NCI-H524 (cell line): ENCODE results near the gene STAC3.
"Not testable (repeated sequence)": the region's sequence is repeated elsewhere in the genome, so short reads cannot be mapped to it uniquely, and the experiment has no call there.

Experiments used
- DNase-seq, 2 experiments: peaks; one replicate each; lab custom pipeline; 2025; lab: John Stamatoyannopoulos, UW

Gene STAC3

DNA sequence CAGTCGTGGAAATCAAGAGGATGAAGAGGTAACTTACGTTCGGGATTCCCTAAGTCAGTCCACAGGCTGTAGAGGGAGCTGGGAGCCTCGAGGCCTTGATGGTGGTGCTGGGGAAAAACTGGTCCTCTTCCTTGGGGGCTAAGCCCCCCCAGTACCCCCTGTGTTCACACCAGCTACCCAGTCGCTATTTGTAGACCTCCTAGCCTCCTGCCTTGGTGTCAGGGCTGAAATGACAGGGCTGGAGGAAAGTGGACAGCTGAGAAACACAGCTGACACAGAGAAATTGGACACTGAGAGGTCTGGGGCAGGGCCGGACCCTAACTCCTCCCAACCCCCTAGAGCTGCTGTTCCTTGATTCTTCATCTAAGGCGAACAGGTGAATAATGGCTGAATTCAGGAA lies at the start of gene STAC3:
Gene STAC3 (minus strand): TSS at position 232 of the 400 bp plus-strand sequence. CDS start 1,551 bp downstream, outside the sequence.
- DNase-seq: no peak

DNA sequence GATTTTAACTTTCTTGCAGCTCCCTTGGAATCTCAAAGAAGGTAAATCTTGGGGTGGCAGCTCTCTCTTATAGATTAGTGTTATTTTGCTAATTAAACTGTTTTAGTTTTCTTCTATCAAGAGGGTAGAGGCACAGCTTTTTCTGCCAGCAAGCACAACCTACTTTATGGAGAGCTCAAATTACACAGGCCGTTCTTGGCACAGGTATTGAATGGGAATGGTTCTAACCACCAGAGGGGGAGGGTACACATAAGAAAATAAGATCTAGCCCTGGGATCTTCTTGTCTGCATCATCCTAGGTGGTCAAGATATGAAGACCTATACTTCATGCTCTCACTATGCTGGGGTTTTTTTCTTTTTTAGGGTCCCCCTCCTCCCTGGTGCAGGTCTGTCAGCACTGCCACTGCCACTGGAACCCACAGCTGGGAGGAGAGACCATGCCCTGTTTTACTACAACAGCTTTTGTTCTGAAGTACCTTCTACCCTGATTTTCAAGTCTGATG lies 48.6 kb upstream of the STAC3 start:
- no peak for DNase-seq

DNA sequence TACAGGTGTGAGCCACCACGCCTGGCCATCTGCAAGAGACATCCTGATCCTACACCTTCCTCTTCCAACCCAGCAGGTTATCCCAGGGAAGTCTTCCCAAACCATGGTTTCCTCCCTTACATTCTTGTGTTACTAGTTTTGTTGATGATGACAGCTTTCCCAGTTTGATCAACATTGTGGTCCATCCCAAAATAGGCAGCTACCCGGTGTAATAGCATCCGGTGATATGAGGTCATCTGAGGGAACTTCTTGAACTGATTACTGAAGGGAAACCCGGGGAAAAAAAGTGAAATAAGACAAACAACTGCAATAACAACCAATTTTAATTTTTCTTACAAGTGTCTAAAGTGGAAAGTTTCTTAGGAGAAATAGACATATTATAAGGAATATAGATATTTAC lies 45.3 kb upstream of the STAC3 start:
- no peak for DNase-seq

DNA sequence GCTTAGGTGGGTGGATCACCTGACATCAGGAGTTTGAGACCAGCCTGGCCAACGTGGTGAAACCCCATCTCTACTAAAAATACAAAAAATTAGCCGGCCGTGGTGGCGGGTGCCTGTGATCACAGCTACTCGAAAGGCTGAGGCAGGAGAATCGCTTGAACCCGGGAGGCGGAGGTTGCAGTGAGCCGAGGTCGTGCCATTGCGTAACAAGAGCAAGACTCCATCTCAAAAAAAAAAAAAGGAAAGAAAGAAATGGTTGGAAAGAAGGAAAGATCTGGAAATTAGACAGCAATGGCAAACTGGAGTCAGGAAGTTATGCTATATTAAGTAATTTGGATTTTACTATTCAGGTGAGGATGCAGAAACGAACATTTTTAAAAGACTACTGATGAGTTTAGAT lies 31.1 kb upstream of the STAC3 start:
- not testable (repeated sequence) for DNase-seq

DNA sequence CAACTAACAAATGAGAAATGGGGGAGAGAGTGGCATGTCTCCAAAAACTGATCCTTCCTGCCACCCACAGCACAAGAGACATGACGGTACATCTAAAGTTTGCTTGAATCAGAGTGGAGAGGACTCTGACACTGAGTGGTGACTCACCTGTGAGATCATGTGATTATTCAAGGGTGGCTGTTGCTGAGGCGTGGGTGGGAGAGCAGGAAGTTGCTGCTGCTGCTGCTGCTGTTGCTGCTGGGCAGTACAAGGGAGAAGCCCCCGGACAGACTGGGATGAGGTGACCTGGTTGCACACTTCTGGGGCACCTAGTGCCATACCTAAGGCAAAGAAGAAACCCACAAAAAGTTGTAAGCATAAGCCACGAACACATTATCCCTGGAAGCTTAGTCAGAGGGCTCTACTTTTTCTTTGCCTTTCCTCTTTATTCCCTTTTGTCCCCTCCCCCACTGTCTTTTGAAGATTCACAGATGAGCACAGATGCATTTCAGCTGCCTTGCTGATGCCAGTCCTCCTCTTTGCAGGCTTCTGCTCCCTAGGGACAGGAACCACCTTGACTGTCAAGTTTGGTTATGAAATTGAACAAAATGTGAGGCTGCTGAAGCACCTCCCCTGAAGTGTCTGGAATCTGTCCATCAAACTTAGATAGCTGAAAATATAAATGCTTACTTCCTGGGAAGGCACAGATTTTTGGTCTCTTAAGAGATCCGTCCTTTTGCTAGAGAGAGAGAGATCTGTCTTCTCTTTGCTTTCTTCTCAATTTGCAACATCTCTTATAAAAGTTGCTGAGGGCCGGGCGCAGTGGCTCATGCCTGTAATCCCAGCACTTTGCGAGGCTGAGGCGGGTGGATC lies 29.4 kb upstream of the STAC3 start:
- no peak for DNase-seq

DNA sequence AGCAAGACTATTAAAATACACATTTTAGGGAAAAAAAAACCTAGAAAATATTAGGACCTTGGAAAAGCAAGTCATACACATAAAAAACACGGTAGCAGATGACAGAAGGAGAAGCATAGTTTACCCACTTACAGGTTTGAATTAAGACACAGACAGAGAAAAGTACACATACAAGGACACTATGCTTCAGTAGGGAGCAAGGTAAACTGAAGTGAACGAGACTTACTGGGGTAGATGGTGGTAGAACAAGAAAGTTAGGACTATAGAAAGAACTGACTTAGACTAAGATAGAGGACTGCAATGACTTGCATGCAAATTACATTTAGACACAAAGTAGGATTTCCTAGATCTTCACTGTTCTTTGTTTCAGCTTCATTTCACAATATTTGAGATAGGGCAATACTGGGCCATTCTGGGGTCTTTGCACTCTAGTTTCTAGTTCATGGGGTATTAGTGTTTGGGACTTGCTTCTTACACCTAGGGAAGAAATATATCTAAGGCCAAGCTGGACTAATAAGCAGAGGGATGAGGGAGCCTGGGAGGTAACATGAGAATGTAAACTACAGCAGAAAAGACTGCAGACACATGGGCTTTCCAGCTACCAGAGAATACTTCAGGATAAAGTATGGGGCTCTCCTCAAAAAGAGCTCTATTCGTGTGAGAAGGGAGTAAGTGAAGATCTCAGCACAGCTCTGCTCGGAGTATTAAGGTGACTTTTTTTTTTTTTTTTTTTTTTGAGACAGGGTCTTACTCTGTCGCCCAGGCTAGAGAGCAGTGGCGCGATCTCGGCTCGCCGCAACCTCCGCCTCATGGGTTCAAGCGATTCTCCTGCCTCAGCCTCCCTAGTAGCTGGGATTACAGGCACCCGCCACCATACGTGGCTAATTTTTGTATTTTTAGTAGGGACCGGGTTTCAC lies 27.7 kb upstream of the STAC3 start:
- DNase-seq: no peak

DNA sequence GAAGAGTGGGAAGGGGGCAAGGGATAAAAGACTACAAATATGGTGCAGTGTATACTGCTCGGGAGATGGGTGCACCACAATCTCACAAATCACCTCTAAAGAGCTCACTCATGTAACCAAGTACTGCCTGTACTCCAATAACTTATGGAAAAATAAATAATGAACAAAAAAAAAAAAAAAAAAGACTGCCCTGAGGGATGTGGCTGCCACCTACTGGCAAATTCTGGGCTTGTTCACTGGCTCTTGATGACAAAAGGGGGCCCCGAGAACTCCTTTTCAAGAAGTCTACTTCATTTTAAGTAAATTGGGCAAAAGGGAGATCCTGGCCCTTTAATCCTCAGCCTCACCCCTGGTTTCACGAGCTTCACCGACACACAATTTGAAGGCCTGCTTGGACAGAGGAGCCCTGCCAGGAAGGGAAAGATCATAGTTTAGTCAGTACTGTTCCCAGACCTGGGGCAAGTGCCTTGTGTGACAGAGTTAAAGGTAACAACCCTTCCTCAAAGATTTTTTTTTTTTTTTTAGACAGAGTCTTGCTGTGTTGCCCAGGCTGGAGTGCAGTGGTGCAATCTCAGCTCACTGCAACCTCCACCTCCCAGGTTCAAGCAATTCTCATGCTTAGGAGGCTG lies 26.1 kb upstream of the STAC3 start:
- no peak for DNase-seq

DNA sequence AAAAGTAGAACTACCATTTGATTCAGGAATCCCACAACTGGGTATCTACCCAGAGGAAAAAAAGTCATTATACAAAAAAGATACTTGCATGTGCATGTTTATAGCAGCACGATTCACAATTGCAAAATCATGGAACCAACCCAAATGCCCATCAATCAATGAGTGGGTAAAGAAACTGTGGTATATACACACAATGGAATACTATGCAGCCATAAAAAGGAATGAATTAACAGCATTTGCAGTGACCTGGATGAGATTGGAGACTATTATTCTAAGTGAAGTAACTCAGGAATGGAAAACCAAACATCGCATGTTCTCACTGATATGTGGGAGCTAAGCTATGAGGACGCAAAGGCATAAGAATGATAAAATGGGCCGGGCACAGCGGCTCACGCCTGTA lies 25.2 kb upstream of the STAC3 start:
- DNase-seq: not testable (repeated sequence)

DNA sequence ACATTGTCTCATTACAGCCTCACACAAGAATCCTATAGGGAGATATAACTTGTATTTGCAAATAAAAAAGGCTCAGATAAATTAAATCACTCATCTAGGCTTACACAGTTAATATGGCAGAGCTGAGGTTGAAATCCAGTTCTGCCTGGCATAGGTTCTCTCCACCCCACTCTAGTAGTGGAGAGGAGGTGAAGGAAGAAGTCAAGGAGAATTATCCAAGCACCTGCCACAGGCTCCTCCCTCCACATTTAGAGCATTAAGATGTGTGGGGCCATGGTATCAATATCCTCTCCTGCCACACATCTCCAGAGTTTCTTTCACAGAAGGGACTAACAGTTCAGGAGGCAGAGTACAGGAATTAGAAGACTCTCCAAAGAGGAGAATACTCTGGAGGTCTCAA lies 22.5 kb upstream of the STAC3 start:
- no peak for DNase-seq

DNA sequence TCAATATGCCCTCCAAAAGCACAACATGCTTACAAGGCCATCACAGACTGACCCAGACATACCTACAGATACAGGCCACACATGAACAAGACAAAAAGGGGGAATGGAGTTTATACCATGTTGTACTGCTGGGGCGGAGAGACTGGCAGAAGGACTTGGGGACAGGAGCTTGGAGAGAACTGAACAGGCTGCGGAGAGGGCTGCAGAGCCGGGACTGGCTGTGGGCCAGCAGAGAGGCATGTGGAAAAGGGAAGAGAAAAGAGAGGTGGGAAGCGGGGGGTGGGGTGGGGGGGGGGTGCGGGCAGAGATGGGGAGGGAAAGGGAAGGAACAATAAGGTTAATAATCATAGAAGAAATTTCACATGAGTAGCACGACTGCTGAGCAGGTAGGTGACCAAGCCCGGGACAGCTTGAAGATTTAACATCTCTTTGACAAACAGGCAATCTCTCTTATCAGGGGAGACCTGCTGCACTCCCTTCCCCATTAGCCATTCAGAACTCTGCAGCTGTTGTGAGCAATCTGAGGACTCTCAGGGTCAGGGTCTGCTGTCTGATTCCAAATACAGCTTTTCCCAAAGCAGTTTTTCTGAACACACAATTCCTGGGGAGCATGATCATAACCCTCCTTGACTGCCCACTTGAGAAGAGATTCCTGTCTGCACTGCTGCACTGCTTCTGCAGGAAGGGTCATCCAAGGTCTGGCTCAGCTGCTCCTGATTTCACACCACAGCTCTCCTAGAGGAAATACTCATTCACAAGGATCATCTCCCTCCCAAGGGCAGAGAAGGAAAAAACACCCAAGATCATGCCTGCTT lies 21.6 kb upstream of the STAC3 start:
- DNase-seq: peak; percentile 21 to 27

DNA sequence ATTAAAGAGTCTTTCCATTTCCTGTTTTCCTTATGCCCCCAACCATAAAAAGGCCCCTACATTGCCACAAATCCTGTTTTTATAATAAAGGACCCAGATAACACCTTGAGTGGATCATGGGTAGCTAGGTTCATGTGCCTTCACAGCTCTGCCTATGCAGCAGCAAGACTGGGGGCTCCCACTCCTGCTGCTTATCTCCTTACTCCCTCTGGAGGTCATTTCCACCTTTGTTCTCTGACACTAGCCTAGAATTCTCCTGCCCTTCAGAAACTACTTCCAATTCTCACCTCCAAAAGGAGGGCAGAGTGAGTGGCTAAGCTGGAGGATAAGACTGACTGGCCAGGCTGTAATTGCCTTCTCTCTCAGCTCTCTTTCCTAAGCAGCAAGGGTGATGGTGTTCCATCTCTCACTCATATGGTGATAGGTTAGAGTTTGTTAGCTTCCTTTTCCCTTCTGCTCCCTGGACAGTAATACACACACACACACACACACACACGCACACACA lies 20.0 kb upstream of the STAC3 start:
- DNase-seq: no peak

DNA sequence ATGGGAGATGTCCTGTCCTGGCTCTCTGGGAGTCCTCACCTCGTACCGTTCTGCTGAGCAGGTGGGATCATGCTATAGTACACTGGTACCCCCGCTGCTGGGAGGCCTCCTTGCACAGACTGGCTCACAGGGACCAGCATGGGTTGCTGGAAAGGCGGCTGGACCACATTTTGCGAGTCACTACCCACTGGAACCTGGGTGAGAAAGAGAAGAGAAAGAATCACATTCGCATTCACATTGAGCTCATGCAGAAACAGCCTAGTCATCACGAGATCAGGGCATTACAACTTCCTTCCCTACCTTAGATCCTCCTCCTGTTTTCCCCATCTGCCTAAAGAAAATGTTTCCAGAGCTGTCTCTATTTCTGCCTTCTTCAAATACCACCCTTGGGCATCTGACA lies 17.3 kb upstream of the STAC3 start:
- no peak for DNase-seq

DNA sequence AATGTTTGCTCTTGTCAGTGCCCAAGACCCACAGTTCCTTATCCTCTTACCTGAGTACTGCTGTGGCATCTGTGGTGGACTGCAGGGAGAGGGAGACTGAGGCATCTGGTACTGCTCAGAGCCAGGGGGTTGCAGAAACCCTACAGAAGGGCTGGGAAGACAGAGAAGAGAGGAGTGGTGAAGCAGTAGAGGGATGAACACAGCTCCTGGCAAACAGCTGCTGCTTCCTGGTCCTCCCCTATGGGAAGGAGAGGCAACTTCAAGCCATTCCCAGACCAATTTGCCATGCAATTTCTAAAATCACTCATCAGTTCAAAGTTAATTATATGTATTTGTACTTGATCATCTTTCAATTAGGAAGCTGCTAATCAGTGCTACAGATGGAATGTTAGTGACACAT lies 15.7 kb upstream of the STAC3 start:
- no peak for DNase-seq

DNA sequence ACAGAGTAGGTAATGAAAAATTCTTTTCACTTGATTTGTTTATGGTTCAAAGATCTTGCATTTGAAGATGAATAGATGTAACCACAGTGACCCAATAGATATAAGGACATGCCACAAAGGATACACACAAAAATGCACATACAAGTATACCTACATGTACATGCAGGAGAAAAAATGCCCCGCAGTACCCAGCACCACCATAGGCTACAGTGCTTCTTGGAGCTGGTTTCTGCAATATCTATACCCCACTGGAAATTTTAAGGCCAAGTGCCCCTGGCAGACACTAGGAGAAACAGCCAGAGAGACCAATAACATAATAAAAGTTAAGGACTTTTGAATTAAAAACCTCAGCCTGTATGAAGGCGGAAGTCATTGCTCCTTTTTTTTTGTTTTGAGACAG lies 12.1 kb upstream of the STAC3 start:
- no peak for DNase-seq

DNA sequence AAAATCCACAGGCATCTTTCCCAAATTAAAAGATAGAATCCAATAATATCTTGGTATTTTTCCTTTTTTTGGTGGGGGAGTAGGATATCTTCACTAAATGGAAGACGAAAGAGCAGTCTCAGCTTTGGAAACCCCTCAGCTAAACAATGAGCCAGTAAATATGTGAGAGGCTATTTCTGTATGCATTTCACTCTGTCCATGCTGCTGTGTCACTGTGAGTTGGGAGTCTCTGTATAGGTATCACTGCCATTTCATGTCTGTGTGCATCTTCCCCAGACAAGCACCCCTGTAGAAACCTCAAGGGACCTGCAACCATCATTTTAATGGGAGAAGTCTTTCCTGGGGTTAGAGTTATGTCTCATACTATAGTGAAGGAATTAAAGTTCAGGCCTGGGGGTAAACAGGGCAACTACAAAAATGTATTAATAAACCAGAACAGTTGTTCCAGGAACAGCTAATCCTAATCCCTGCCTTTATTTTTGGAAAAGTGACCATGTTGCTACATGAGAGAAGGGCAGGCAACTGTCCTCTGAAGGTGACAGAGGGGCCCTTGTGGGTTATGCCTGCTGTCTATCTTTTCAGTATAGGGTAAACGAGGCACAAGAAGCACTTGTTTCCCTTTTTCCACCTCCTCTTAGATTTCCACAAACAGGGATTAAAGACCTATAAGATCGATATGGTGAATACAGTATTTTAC lies 11.3 kb upstream of the STAC3 start:
- DNase-seq: no peak

DNA sequence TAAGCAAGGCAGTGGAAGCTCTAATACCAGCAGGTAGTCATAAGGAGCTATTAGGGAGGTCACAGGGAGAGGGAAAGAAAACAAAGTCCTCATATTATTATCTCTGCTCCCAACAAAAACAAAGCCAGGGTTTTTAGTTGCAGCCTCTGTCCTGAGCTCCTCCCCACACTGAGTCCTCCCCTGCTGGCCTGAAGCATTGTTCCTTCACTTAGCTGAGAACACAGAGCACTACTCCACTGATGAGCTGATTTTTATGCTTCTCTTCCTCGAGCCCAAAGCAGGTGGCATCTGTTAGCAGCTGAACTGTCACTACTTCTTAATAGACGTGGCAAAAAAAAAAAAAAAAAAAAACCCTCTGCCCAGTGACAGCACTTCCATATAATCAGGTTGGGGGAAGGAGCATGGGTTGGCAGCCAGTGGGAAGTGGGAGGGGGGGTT lies 10.5 kb upstream of the STAC3 start:
- peak in 1 of 2 experiments; percentile 34 for DNase-seq

DNA sequence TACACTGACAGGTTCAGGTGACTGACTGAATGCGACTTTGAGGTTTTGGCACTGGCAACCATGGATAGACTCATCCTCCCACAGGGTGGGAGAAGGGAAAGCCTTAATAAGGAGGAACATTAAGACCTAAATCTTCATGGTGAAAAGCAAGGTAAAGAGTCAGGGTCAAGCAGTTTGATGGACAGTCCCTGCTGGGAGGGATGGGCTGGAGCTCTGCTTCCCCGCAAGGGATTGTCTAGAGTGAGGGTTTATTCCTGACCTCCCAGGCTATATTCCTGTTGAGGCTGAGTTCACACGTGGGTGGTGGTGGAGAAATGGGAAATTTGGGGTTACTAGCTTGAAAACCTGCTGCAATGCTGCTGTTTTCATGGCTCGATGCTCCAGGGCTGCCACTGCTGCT lies 9.4 kb upstream of the STAC3 start:
- no peak for DNase-seq

DNA sequence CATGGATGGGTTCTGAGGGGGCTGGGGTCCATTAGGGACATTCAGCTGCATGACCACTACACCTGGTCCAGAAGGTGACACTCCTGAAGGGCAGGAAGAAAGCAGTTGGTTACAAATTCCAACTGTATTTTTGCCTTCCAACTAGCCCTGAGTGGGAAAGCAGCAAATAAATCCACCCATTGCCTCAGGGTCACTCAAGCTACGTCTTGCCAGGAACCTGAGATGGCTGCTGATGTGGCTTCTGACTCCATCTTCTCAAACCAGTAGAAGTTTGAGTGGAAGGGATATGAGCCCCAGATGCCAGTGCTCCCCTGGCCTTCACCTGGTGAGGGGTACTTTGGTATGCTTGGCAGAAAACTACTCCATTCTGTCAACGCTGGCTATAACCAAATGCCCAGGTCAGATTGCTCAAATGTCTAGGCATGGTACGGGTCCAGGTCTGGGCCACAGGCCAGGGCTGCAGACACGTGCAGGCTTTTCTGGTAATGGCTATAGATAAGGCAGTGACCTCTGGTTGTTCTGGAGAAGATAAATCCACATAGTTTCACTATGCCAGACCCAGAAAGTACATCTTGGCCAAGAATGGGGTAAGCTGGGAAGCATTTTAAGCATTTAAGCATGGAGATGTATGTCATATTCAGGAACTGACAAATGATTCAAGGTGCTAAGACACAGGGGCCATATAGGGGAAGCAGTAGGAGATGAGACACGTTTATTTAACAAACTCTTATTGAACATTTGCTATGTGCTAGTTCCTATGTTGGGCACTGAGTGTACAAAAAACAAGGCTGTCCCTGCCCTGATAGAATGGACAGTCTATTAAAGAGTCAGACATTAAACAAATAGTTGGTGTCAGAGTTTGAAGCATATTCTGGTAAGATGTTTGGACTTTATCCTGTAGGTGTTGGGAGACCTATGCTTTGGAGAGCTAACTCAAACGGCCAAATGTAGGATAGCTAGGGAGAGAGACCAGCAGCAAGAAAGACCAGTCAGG lies 8.3 kb upstream of the STAC3 start:
- no peak for DNase-seq

DNA sequence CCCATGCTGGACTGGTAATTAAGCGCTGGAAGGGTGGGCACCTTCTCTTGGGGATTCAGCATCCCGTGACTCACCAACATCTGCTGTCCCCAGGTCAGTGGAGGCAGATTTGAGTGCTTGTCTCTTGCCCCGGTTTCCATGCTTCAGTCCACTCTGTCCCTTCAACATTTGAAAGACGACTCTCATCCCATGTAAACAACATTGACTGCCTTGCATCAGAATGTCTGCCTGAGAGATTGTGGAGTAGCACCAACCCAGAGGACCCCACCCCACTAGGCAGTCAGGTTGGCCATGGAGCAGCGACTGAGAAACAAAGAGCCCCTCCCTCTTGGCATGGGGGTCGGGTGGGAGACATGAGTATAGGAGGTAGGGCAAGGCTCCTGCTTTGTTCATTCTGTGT lies 4.9 kb upstream of the STAC3 start:
- DNase-seq: no peak
